Activated gamma-delta T cell (primary cell): ENCODE data around the gene TF.

Source experiments
- DNase-seq: peaks from one replicate; lab custom pipeline; 2025; lab: John Stamatoyannopoulos, UW

TF gene

DNA sequence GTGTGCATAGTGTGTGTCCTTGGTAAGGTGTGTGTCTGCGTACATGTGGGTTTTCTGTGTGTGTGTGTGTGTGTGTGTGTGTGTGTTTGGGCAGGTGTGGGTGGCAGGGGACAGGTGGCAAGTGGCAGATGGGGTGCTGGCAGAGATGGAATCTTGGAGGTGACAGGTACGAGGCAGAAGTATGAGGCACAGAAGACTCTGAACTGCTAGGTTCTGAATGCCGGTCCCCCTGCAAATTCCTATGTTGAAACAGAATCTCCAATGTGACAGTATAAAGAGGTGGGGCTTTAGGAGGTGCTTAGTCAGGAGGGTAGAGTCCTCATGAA lies 89.2 kb downstream of the TF start:
- DNase-seq, result no peak

DNA sequence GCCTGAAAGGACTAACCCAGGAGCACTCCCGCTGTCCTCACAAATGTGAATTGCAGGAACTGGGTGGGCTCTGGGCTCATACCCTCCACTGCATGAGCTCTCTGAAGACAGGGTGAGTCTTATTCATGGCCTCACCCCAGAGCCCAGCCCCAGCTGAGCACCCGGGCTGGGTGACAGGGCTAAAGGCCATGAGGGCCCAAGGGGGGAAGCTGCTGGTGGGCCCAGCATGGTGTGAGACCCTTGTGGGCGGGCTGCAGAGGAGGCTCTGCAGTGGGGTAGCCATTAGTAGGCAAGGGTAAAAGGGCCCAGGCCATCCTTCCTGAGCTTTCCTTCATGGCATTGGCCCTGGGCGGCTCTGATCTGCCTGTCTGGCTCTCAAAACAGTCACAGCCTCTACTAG lies 89.8 kb downstream of the TF start:
- no peak for DNase-seq

DNA sequence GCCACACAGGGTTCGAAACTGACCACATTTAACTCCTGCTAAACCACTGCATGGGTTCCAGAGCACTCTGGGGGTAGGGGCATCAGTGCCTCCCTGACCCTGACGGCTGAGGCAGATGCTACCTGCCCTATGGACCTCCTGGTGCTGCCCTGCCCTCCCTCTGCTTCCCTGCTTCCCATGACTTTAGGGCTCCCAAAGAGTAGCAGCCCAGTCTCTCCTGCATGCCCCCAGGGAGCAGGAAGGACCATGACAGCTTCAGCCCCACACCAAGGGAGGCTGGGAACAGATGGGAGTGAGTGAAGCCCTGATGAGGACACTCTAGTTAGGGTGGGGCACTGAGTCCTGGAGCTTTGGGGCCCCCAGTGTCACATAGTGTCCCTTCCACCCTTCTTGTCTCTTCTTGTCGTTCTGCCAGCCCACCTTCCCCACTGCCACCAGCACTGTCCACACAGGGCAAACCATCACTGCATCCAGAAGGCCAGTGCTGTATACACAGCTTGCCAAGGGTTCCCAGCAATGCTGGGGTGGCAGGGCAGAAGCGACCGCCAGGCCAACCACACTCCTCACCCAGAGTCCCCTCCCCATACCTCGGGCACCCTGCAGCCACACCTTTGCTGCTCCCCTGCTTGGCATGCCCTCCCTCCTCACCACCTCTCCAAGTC lies 90.4 kb downstream of the TF start:
- no peak for DNase-seq

DNA sequence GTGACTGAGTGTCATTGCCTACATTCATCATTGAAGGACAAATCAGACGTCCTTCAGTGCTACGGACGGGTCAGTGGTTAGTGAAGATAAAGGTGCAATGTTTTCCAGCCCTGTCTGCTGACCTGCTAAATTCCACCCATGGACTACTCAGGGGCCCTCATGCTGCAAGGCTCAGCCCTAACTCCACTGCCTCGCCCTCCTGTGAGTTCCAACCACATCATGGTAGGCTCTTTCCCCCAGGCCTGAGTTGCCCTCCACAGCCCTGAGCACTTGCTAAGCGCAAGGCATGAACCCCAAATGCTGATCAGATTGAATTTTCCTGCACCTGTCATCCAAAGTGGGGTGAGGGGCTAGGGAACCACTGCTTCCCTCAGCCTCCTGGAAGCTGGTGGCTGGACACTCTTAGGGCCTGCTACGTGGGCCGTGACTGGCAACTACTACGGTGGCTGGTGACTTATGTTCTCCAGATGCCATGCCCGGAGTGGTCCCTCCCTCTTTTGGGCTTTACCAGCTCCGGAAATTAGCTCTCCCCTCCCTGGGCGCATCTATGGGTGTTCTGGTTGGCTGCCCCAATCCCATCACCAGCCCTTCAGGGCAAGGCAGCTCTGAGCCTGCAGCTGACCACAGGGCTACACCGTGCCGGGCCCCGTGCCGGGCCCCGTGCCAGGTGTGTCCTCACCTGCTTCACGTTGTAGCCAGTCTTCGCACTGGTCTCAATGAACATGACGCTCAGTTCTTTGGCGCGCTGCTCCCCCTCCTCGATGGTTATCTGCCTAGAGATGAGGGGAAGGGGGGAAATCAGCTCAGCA lies 91.5 kb downstream of the TF start:
- DNase-seq, result no peak

DNA sequence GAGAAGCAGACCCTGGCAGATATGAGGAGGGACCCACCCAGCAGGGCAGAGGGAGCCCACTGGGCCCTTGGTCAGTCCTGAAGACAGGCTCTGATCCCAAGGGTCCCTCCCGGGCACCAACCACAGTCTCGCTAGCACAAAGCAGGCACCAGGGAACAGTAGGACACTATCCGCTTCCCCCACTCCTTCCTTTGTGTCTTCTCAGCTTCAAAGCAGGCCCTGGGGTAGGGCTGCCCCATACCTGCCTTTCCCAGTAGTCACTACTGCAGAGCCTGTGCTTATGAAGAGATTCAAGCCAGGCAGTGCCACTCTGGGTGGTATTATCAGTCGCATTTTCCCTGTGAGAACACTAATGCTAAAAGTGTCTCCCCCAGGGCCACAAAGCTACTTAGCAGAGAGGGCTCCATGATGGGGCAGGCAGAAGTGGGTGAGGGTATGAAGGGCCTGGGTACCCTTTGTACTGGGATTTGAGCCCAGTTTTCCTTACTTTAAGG lies 92.2 kb downstream of the TF start:
- no peak for DNase-seq

DNA sequence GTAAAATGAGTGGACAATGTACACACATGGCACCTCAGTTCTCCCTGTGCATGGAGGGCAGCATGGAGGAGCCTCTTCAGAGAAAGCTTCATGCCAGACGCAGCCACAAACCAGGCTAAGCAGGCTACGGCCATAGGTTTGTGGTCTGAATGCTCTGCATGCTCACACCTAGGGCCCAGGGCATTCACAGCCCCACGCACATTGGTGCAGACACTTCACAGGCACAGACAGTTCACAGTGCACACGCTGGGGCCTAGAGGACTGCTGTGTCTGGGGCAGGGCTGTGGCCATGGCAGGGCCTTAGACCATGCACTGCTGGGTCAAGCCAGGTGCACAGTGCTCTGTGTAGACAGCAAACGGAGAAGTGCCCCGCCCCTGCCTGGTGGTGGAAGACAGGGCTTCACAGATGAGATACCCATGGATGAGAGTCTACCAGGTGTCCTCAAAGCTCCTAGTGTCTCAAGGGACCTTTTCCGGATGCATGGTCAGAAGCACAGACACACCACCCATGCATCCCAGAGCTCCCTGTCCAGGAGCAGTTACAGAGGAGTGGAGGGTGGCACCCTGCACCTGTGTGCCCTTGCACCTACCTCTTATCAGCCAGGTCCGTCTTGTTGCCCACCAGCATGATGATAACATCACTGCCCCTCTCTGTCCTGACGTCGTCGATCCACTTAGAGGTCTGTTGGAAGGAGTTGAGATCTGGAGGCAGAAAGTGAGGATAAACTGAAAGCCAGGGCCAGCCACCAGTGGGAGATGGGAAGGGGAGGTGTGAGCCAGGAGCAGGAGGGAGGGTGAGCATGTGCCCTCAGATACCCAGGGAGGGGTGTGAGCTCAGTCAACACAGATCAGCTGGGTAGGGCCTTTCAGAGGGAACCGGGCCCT lies 93.0 kb downstream of the TF start:
- DNase-seq, result no peak

DNA sequence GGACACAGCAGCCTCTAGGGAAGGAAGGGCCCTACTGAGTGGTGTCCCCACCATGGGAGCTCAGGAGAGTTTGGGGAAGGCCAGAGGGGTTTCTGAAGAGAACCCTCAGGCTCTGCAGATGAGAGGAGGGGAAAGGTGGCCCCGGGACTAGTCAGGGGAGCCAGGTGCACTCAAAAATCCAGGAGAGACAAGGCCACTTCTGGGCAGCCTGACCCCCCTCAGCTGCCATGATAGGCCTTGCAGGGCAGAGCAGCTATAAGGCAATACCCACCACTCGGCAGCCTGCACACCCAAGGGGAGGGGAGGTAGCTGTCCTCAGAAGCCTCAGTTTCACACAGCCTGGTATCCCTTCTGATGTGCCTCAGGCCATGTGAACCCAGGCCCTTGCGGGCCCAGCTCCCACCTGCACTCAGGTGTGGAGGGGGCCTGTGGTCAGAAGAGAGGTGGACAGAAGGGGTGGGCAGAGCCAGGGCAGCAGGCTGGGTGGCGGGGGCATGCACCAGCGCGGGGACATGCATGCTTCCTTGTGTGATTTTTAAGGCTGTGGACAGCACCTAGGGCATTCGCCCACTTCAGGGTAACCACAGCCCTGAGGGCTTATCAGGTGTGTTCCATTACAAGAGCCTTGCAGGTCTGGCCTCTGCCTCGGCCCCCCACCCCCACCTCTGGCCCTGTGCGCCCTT lies 94.0 kb downstream of the TF start:
- DNase-seq, result no peak

DNA sequence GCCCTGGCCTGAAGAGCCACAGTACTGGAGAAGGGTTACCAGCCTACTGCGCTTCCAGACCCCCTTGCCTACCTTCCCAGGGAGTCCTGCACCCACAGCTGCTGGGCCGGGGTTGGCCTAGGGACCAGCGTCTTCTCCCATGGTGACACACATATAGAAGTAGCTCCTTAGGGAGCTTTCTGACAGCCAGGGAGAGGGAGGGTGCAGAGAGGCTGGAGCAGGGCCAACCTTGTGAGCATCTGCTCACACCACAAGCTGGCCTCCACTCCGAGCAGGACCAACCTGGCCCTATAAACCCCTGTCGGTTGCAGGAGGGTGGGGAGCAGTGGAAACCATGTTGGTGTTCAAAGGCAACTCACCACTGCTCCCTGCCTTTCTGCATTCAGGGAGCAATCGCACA lies 94.6 kb downstream of the TF start:
- DNase-seq, result no peak

DNA sequence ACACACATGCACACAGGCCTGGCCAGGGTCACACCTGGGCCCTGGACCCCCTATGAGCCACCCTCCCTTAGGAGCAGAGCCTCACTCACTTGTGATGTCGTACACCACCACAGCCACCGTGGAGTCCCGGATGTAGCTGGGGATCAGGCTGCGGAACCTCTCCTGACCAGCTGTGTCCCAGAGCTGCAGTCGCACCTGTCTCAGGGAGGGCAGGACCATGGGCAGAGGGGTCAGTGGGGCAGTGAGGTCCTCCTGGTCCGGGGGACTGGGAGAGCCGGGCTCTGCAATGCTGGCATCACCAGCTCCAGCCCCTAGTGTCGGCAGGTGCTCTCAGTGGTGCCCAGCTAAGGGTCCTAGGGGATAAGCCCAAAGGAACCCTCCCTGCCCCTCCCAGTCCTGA lies 95.0 kb downstream of the TF start:
- no peak for DNase-seq

DNA sequence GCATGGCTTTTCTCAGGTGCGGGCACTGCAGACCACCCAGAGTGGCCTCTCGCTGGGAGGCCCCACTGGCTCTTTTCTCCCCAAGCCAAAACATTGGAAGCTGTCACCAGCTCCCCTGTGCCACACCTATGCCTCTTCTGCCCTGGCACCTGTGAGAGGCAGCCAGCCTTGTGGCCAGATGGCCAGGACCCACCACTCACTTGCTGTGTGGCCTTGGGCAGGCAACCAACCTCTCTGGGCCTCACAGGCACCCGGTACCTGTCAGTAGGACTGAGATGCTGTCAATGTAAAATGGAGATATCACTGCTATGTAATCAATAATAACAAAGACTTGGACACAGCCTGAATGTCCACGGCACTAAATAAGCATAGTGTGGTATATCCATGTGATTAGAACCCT lies 96.0 kb downstream of the TF start:
- DNase-seq, result no peak

DNA sequence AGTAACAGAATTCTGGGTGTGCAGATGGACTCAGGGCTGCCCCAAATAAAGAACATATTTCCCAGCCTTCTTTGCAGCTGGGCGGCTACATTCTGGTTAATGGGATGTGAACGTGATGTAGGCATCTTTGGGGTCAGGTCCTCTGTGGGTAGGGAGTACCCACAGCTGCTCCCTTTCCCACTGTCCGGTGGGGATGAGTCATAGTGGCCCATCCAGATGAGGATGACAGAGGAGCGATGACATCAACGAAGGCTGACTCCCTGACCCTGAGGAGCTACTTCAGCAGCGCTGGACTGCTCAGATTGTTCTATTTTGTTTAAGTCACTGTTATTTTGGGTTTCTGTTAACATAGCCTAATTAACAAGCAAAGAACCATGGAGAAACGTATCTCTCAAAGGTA lies 97.4 kb downstream of the TF start:
- no peak for DNase-seq

DNA sequence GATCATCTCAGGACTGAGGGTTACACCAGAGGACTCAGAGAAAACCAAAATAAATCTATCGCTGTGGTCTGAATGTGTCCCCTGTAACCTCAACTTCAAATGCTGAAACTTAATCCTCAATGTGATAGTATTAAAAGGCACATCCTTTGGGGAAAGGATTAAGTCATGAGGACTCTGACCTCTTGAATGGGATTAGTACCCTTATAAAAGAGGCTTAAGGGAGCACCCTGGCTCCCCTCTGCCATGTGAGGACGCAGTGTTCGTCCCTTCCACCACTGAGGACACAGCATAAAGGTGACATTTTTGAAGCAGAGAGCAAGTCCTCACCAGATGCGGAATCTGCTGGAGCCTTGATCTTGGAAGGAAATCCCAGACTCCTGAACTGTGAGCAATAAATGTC lies 98.9 kb downstream of the TF start:
- DNase-seq, result no peak
